Tibial nerve (tissue), 4 donors: ENCODE results near the gene ZNF512B. TPM values are rescaled to one million over a fixed set of nuclear protein-coding genes. Genes with fewer than 3 reads are reported as not detected.
"Not testable (repeated sequence)": the region's sequence is repeated elsewhere in the genome, so short reads cannot be mapped to it uniquely, and the experiment has no call there.

Source experiments
- DNase-seq, 2 donors: peaks; one replicate each; pipeline ENCODE4 v3.0.0-alpha.2; 2019; ENCODE audit warnings: low spot score in 2 of 2
- H3K27ac ChIP-seq, 4 donors: fragments of 200-600 bp; sonication (generic) in 3 of 4; one replicate each; pipeline ENCODE4 v1.5.1; 2017 to 2019; ENCODE audit warnings: mild to moderate bottlenecking in 1 of 4
- H3K27me3 ChIP-seq, 2 donors: fragments of 200-600 bp; sonication (generic) in 1 of 2; one replicate each; pipeline versions ENCODE4 v1.5.1 to v1.6.0; 2017 to 2019
- H3K36me3 ChIP-seq, 3 donors: fragments of 200-600 bp; sonication (generic); one replicate each; pipeline ENCODE4 v1.5.1; 2018 to 2019
- H3K4me1 ChIP-seq, 4 donors: fragments of 200-600 bp; sonication (generic) in 3 of 4; one replicate each; pipeline ENCODE4 v1.5.1; 2017 to 2019
- H3K4me3 ChIP-seq, 4 donors: fragments of 200-600 bp; sonication (generic) in 3 of 4; one replicate each; pipeline ENCODE4 v1.5.1; 2017 to 2019; ENCODE audit warnings: mild to moderate bottlenecking in 1 of 4, moderate library complexity in 1 of 4
- H3K9me3 ChIP-seq, 4 donors: fragments of 200-600 bp; sonication (generic) in 3 of 4; one replicate each; pipeline ENCODE4 v1.5.1; 2017 to 2019
- CTCF ChIP-seq, 5 experiments: fragments of 200-600 bp in 3 of 5; fragments of 450-650 bp in 2 of 5; sonication (generic) in 3 of 5; IDR thresholded peaks; one replicate each; pipeline ENCODE4 v1.5.1; 2016 to 2019; ENCODE audit warnings: antibody characterized with exemption in 5 of 5, mild to moderate bottlenecking in 3 of 5, moderate library complexity in 2 of 5
- EP300 ChIP-seq, 2 donors: sonication (generic); formaldehyde crosslinking; IDR thresholded peaks; one replicate each; pipeline ENCODE4 v1.6.1; 2017; ENCODE audit warnings: antibody characterized with exemption in 2 of 2, mild to moderate bottlenecking in 1 of 2
- POLR2A ChIP-seq, 2 donors: fragments of 450-650 bp; IDR thresholded peaks; one replicate each; pipeline ENCODE4 v1.6.1; 2017; ENCODE audit warnings: antibody characterized with exemption in 2 of 2, mild to moderate bottlenecking in 2 of 2, moderate library complexity in 2 of 2
- WGBS, 2 donors: methylation state at CpG; one replicate each; pipeline ENCODE4 v1.1.5; 2018; 5-methylcytosine and 5-hydroxymethylcytosine counted together
- total RNA-seq, 4 donors: library from RNA; depleted of rRNA; stranded (reverse); fragments of >200 nt; gene quantifications; one replicate each; pipeline ENCODE4 v1.1.0, GENCODE V29; 2016

ZNF512B gene
- total RNA-seq, 4 donors from 2014 or later, result 8.3 to 18.3 (median 11.7) TPM

- peak overlapping the region in 2 of 4 donors; percentile 13 to 66 for H3K27ac ChIP-seq
- H3K9me3 ChIP-seq, result no peaks in the 10 kb centered on the region
- H3K36me3 ChIP-seq, result no peaks in the 10 kb centered on the region
- WGBS, 2 donors, result 12 to 13% methylated on average over 33 to 37 of the region's 37 CpGs
- peak overlapping the region in 2 of 4 donors; percentile 24 to 43 for H3K4me3 ChIP-seq
- peaks cover 0 to 38% (median 15%) of the 10 kb centered on the region in 4 donors for H3K4me1 ChIP-seq
- TF ChIP-seq EP300 (IDR thresholded peaks at IDR 0.05), result peak in 1 of 2 donors; percentile 24
- TF ChIP-seq POLR2A (IDR thresholded peaks at IDR 0.05), result no peak
- peak; percentile 95 to 99 (median 97) for TF ChIP-seq CTCF (IDR thresholded peaks at IDR 0.05)
- peak; percentile 74 to 78 for DNase-seq
- H3K27me3 ChIP-seq, result peaks cover 0 to 8% of the 10 kb centered on the region in 2 donors
Measured at GRCh38 chr20:63973636-63974401, 4.1 kb upstream of the ZNF512B start.

- peaks cover 0 to 40% (median 12%) of the 10 kb centered on the region in 4 donors for H3K4me1 ChIP-seq
- no peak overlapping the region for H3K4me3 ChIP-seq
- H3K9me3 ChIP-seq, result no peaks in the 10 kb centered on the region
- DNase-seq, result no peak
- 80 to 92% methylated on average over 3 of the region's 3 CpGs for WGBS, 2 donors
- peaks cover 0 to 3% (median 0%) of the 10 kb centered on the region in 3 donors for H3K36me3 ChIP-seq
- TF ChIP-seq POLR2A (IDR thresholded peaks at IDR 0.05) (no peak), CTCF (IDR thresholded peaks at IDR 0.05) (no peak), EP300 (IDR thresholded peaks at IDR 0.05) (no peak)
- H3K27ac ChIP-seq, result peak overlapping the region in 1 of 4 donors; percentile 66
- peaks cover 0 to 1% of the 10 kb centered on the region in 2 donors for H3K27me3 ChIP-seq
Measured at GRCh38 chr20:63973160-63973479, 3.4 kb upstream of the ZNF512B start.

GRCh38 chr20:63972312-63973159 is 2.8 kb upstream of the ZNF512B start:
- Histone ChIP-seq H3K27ac (no peak overlapping the region), H3K36me3 (peaks cover 0 to 9% (median 0%) of the 10 kb centered on the region in 3 donors), H3K27me3 (no peaks in the 10 kb centered on the region), H3K4me3 (no peak overlapping the region), H3K9me3 (no peaks in the 10 kb centered on the region), H3K4me1 (peaks cover 0 to 41% (median 12%) of the 10 kb centered on the region in 4 donors)
- 70 to 78% methylated on average over 18 of the region's 18 CpGs for WGBS, 2 donors
- TF ChIP-seq POLR2A (IDR thresholded peaks at IDR 0.05), result no peak
- no peak for TF ChIP-seq EP300 (IDR thresholded peaks at IDR 0.05)
- TF ChIP-seq CTCF (IDR thresholded peaks at IDR 0.05), result no peak
- DNase-seq, result no peak

GRCh38 chr20:63971960-63972311 is 2.2 kb upstream of the ZNF512B start:
- not testable (repeated sequence) for H3K9me3 ChIP-seq, DNase-seq, H3K27me3 ChIP-seq, H3K27ac ChIP-seq, H3K4me3 ChIP-seq
- Histone ChIP-seq H3K4me1 (peaks cover 0 to 41% (median 12%) of the 10 kb centered on the region in 4 donors), H3K36me3 (peaks cover 0 to 15% (median 0%) of the 10 kb centered on the region in 3 donors)
- WGBS, 2 donors, result 65 to 71% methylated on average over 10 of the region's 10 CpGs

- Histone ChIP-seq H3K9me3 (no peaks in the 10 kb centered on the region), H3K36me3 (peaks cover 0 to 25% (median 0%) of the 10 kb centered on the region in 3 donors), H3K4me3 (no peak overlapping the region), H3K27me3 (no peaks in the 10 kb centered on the region), H3K4me1 (peaks cover 0 to 41% (median 12%) of the 10 kb centered on the region in 4 donors), H3K27ac (peak overlapping the region in 1 of 4 donors; percentile 53)
- DNase-seq, result no peak
- TF ChIP-seq CTCF (IDR thresholded peaks at IDR 0.05), result no peak
- no peak for TF ChIP-seq POLR2A (IDR thresholded peaks at IDR 0.05)
- no peak for TF ChIP-seq EP300 (IDR thresholded peaks at IDR 0.05)
- 89 to 91% methylated on average over 5 of the region's 5 CpGs for WGBS, 2 donors
Measured at GRCh38 chr20:63970714-63971431, 1.1 kb upstream of the ZNF512B start.
